Tibial nerve (tissue), 3 donors: ENCODE measurements around the gene TTC23L.

Source experiments
- CTCF ChIP-seq, 5 experiments: fragments of 200-600 bp in 3 of 5; fragments of 450-650 bp in 2 of 5; sonication (generic) in 3 of 5; IDR thresholded peaks; one replicate each; pipeline ENCODE4 v1.5.1; 2016 to 2019; ENCODE audit warnings: antibody characterized with exemption in 5 of 5, mild to moderate bottlenecking in 3 of 5, moderate library complexity in 2 of 5
- POLR2A ChIP-seq, 2 donors: fragments of 450-650 bp; IDR thresholded peaks; one replicate each; pipeline ENCODE4 v1.6.1; 2017; ENCODE audit warnings: antibody characterized with exemption in 2 of 2, mild to moderate bottlenecking in 2 of 2, moderate library complexity in 2 of 2

GRCh38 chr5:34859253-34859652, 20.3 kb downstream of the TTC23L start:
- TF ChIP-seq CTCF (IDR thresholded peaks at IDR 0.05) (no peak), POLR2A (IDR thresholded peaks at IDR 0.05) (no peak)
